H9 (cell line): ENCODE results near the gene RHBDL1. TPM values are rescaled to one million over a fixed set of nuclear protein-coding genes. Genes with fewer than 3 reads are reported as not detected.

ENCODE experiments used
- DNase-seq: peaks from one replicate; pipeline ENCODE4 v3.0.0-alpha.2; 2017
- H2AFZ ChIP-seq: one replicate; pipeline ENCODE4 v1.6.1; 2013; ENCODE audit warnings: mild to moderate bottlenecking, low read length, control low read depth, moderate library complexity
- H2AK5ac ChIP-seq: 2 replicates; pipeline ENCODE4 v1.6.1; 2013; ENCODE audit warnings: low read length, control low read depth, mixed read lengths; ENCODE audit not compliant: insufficient read length
- H2BK120ac ChIP-seq: one replicate; pipeline ENCODE4 v1.6.1; 2013; ENCODE audit warnings: low read depth, mild to moderate bottlenecking, low read length, control low read depth, inconsistent platforms; ENCODE audit not compliant: poor library complexity, severe bottlenecking
- H2BK12ac ChIP-seq: 2 replicates; pipeline ENCODE4 v1.6.1; 2013; ENCODE audit warnings: low read length, control low read depth, mixed read lengths, low read depth; ENCODE audit not compliant: insufficient read length
- H2BK15ac ChIP-seq: 2 replicates; pipeline ENCODE4 v1.6.1; 2013; ENCODE audit warnings: low read depth, low read length, control low read depth
- H2BK20ac ChIP-seq: one replicate; pipeline ENCODE4 v1.6.1; 2013; ENCODE audit warnings: low read depth, mild to moderate bottlenecking, low read length, control low read depth, inconsistent platforms; ENCODE audit not compliant: poor library complexity, severe bottlenecking
- H2BK5ac ChIP-seq: 2 replicates; pipeline ENCODE4 v1.6.1; 2013; ENCODE audit warnings: low read length, control low read depth, mixed read lengths; ENCODE audit not compliant: insufficient read length
- H3K14ac ChIP-seq: 2 replicates; pipeline ENCODE4 v1.6.1; 2013; ENCODE audit warnings: low read length, control low read depth; ENCODE audit not compliant: insufficient read depth
- H3K18ac ChIP-seq: 2 replicates; pipeline ENCODE4 v1.6.1; 2013; ENCODE audit warnings: low read depth, mild to moderate bottlenecking, mixed read lengths, low read length, control low read depth; ENCODE audit not compliant: insufficient read length
- H3K23ac ChIP-seq: 2 replicates; pipeline ENCODE4 v1.6.1; 2013; ENCODE audit warnings: low read length, control low read depth, mixed read lengths, low read depth; ENCODE audit not compliant: insufficient read length
- H3K23me2 ChIP-seq: 2 replicates; pipeline ENCODE4 v1.6.1; 2013; ENCODE audit warnings: low read depth, mild to moderate bottlenecking, mixed read lengths, low read length, control low read depth; ENCODE audit not compliant: insufficient read length, poor library complexity, severe bottlenecking
- H3K27ac ChIP-seq: 2 replicates; pipeline ENCODE4 v1.5.1; 2013; ENCODE audit warnings: low read length, control low read depth, mixed read lengths, low read depth; ENCODE audit not compliant: insufficient read length
- H3K27me3 ChIP-seq: 2 replicates; pipeline ENCODE4 v1.6.1; 2013; ENCODE audit warnings: low read length, control low read depth, inconsistent platforms; ENCODE audit not compliant: insufficient read depth
- H3K4ac ChIP-seq: 2 replicates; pipeline ENCODE4 v1.6.1; 2013; ENCODE audit warnings: low read depth, mild to moderate bottlenecking, control low read depth, inconsistent platforms, low read length, moderate library complexity
- H3K4me1 ChIP-seq: 2 replicates; pipeline ENCODE4 v1.6.1; 2013; ENCODE audit warnings: low read length, control low read depth, inconsistent platforms; ENCODE audit not compliant: insufficient read depth
- H3K4me2 ChIP-seq: 2 replicates; pipeline ENCODE4 v1.6.1; 2013; ENCODE audit warnings: low read length, control low read depth, mixed read lengths; ENCODE audit not compliant: insufficient read length, insufficient read depth
- H3K56ac ChIP-seq: 2 replicates; pipeline ENCODE4 v1.6.1; 2013; ENCODE audit warnings: low read depth, mild to moderate bottlenecking, mixed read lengths, low read length, control low read depth; ENCODE audit not compliant: insufficient read length
- H3K79me1 ChIP-seq: 2 replicates; pipeline ENCODE4 v1.6.1; 2013; ENCODE audit warnings: low read depth, mild to moderate bottlenecking, moderate library complexity, low read length, control low read depth, inconsistent platforms; ENCODE audit not compliant: insufficient read depth, poor library complexity, severe bottlenecking
- H3K79me2 ChIP-seq: 2 replicates; pipeline ENCODE4 v1.6.1; 2013; ENCODE audit warnings: low read length, control low read depth, inconsistent platforms; ENCODE audit not compliant: insufficient read depth
- H3K9ac ChIP-seq: 2 replicates; pipeline ENCODE4 v1.6.1; 2013; ENCODE audit warnings: low read length, control low read depth, mixed read lengths; ENCODE audit not compliant: insufficient read length; ENCODE audit errors: extremely low read depth
- H3K9me3 ChIP-seq: one replicate; pipeline ENCODE4 v1.6.1; 2013; ENCODE audit warnings: low read depth, low read length, inconsistent platforms; ENCODE audit not compliant: control insufficient read depth
- H3T11ph ChIP-seq: one replicate; pipeline ENCODE4 v1.6.1; 2013; ENCODE audit warnings: mild to moderate bottlenecking, low read length, control low read depth, inconsistent platforms
- H4K20me1 ChIP-seq: one replicate; pipeline ENCODE4 v1.6.1; 2013; ENCODE audit not compliant: control insufficient read depth, insufficient read length, insufficient read depth
- H4K5ac ChIP-seq: 2 replicates; pipeline ENCODE4 v1.6.1; 2013; ENCODE audit warnings: low read depth, mild to moderate bottlenecking, mixed read lengths, low read length, control low read depth; ENCODE audit not compliant: insufficient read length
- H4K8ac ChIP-seq: replicated peaks from 2 replicates; pipeline ENCODE4 v1.6.1; 2013; ENCODE audit warnings: low read length, control low read depth, mixed read lengths, low read depth; ENCODE audit not compliant: insufficient read length
- H4K91ac ChIP-seq: 2 replicates; pipeline ENCODE4 v1.6.1; 2013; ENCODE audit warnings: low read depth, mild to moderate bottlenecking, moderate library complexity, mixed read lengths, low read length, control low read depth; ENCODE audit not compliant: insufficient read length
- H3K27ac Mint-ChIP-seq, 3 experiments: 2 replicates in 2 of 3; 3 replicates in 1 of 3; pipeline ENCODE4 v1.8.0; 2020 to 2021; ENCODE audit warnings: mixed read lengths in 3 of 3, mild to moderate bottlenecking in 1 of 3, moderate library complexity in 1 of 3
- H3K27me3 Mint-ChIP-seq: 2 replicates; pipeline ENCODE4 v1.8.0; 2021; ENCODE audit warnings: low read depth, mild to moderate bottlenecking, moderate library complexity, mixed read lengths
- H3K36me3 Mint-ChIP-seq, 3 experiments: 2 replicates in 2 of 3; 3 replicates in 1 of 3; pipeline ENCODE4 v1.8.0; 2020 to 2021; ENCODE audit warnings: low read depth in 3 of 3, mixed read lengths in 3 of 3; ENCODE audit not compliant: insufficient read depth in 1 of 3
- H3K4me1 Mint-ChIP-seq, 2 experiments: 2 replicates each; pipeline ENCODE4 v1.8.0; 2020; ENCODE audit warnings: mixed read lengths in 2 of 2
- H3K4me3 Mint-ChIP-seq, 2 experiments: 2 replicates in 1 of 2; 3 replicates in 1 of 2; pipeline ENCODE4 v1.8.0; 2020 to 2021; ENCODE audit warnings: mild to moderate bottlenecking in 2 of 2, mixed read lengths in 2 of 2, moderate library complexity in 1 of 2
- H3K9me3 Mint-ChIP-seq, 2 experiments: 2 replicates in 1 of 2; 3 replicates in 1 of 2; pipeline ENCODE4 v1.8.0; 2020; ENCODE audit warnings: mild to moderate bottlenecking in 2 of 2, mixed read lengths in 2 of 2, moderate library complexity in 1 of 2
- WGBS: extraction: QIAGEN DNeasy Blood & Tissue Kit; methylation state at CpG from one replicate; pipeline ENCODE4 v1.1.7; 2013; ENCODE audit warnings: missing lambda C conversion rate, low lambda C conversion rate, mixed read lengths; ENCODE audit not compliant: insufficient read length; ENCODE audit errors: extremely low coverage; 5-methylcytosine and 5-hydroxymethylcytosine counted together
- total RNA-seq: library from RNA; stranded (reverse); gene quantifications from 2 replicates; pipeline ENCODE4 v1.2.1, GENCODE V29; 2021
- TF ChIP-seq, protein P1 (sequence below): fragments of 200-600 bp; sonication (generic); conservative IDR thresholded peaks from 3 replicates; pipeline ENCODE4 v1.8.0; 2021; ENCODE audit warnings: antibody characterized with exemption, mild to moderate bottlenecking

RHBDL1 gene
- total RNA-seq, 1 experiment from 2014 or later: 7.6 TPM

DNA sequence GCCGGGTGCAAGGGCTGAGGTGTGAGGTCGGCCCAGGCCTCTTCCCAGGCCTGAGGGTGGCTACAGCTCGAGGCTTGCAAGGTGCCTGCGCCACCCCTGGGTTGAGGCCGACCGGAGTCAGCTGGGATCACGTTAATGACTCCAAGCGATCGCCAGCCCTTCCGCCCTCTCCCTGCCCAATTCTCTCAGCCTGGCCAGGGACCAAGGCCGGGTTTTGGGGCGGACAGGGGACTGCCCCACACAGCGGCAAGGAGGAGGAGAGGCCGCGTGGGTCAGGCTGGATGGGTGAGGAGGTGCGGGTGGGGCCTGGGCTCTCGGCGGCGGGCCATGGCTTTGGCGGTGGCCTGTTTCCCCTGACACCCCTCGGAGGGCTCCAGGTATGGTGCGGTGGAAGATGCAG is 17.9 kb downstream of the RHBDL1 start:
- Histone ChIP-seq H3K79me1 (no peaks in the 10 kb centered on the region), H3K4me2 (peak overlapping the region; percentile 56)
- peaks cover 71% of the 10 kb centered on the region for H3K27me3 Mint-ChIP-seq

More for the DNA sequence above, 17.9 kb downstream of the RHBDL1 start:
- H3K56ac ChIP-seq: no peak overlapping the region
- H2BK15ac ChIP-seq: no peak overlapping the region; the same call in 1 of the 2 replicates
- H4K20me1 ChIP-seq: no peaks in the 10 kb centered on the region
- H3K14ac ChIP-seq: no peak overlapping the region; the same call in 1 of the 2 replicates
- Mint-ChIP-seq H3K4me3 (peak overlapping the region; percentile 43 to 72), H3K4me1 (peaks cover 0 to 16% of the 10 kb centered on the region in 2 experiments; a peak in 3 of 4 replicates), H3K36me3 (no peaks in the 10 kb centered on the region), H3K9me3 (no peaks in the 10 kb centered on the region; a peak in 1 of 5 replicates), H3K27ac (no peak overlapping the region; a peak in 1 of 7 replicates)
- H3K9ac ChIP-seq: no peak overlapping the region
- no peak overlapping the region for H3K18ac ChIP-seq
- H2BK120ac ChIP-seq: no peak overlapping the region
- no CpG with 5 or more reads among the region's 22 CpGs for WGBS
- TF ChIP-seq, protein P1, sequence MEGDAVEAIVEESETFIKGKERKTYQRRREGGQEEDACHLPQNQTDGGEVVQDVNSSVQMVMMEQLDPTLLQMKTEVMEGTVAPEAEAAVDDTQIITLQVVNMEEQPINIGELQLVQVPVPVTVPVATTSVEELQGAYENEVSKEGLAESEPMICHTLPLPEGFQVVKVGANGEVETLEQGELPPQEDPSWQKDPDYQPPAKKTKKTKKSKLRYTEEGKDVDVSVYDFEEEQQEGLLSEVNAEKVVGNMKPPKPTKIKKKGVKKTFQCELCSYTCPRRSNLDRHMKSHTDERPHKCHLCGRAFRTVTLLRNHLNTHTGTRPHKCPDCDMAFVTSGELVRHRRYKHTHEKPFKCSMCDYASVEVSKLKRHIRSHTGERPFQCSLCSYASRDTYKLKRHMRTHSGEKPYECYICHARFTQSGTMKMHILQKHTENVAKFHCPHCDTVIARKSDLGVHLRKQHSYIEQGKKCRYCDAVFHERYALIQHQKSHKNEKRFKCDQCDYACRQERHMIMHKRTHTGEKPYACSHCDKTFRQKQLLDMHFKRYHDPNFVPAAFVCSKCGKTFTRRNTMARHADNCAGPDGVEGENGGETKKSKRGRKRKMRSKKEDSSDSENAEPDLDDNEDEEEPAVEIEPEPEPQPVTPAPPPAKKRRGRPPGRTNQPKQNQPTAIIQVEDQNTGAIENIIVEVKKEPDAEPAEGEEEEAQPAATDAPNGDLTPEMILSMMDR: no peak
- no peaks in the 10 kb centered on the region for H3K9me3 ChIP-seq
- H4K8ac ChIP-seq: no peak overlapping the region
- H2AFZ ChIP-seq: no peak overlapping the region
- H3K4me1 ChIP-seq: no peaks in the 10 kb centered on the region
- no peak overlapping the region for H2AK5ac ChIP-seq
- no peak overlapping the region for H2BK5ac ChIP-seq
- H3K23me2 ChIP-seq: peaks cover 27% of the 10 kb centered on the region
- no peak overlapping the region for H2BK12ac ChIP-seq
- H3T11ph ChIP-seq: no peak overlapping the region
- H3K79me2 ChIP-seq: no peaks in the 10 kb centered on the region
- H3K4ac ChIP-seq: no peak overlapping the region
- no peak overlapping the region for H4K91ac ChIP-seq
- peaks cover 11% of the 10 kb centered on the region; the same call in 1 of the 2 replicates for H3K27me3 ChIP-seq
- no peak overlapping the region for H2BK20ac ChIP-seq
- no peak overlapping the region for H4K5ac ChIP-seq
- H3K27ac ChIP-seq: no peak overlapping the region
- no peak for DNase-seq
- H3K23ac ChIP-seq: no peak overlapping the region
